Measurements from ENCODE around the gene TMPRSS2.
"Not testable (repeated sequence)": the region's sequence is repeated elsewhere in the genome, so short reads cannot be mapped to it uniquely, and the experiment has no call there.

DNA sequence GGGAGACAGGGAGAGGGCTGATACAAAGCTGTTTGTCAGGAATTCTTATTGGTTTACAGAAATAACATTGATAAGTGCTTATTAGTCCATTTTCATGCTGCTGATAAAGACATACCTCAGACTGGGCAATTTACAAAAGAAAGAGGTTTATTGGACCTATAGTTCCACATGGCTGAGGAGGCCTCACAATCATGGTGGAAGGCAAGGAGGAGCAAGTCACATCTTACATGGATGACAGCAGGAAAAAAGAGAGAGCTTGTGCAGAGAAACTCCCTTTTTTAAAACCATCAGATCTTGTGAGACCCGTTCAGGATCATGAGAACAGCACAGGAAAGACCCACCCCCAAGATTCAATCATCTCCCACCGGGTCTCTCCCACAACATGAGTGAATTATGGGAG lies 90.5 kb downstream of the TMPRSS2 start:
- not testable (repeated sequence) for TF ChIP-seq CTCF, POLR2AphosphoS5, POLR2A, EP300 (IDR thresholded peaks at IDR 0.05)

Measured in gastroesophageal sphincter (tissue), 3 donors.